Neural cell (in vitro differentiated cells): ENCODE results near the gene CLNK.

ENCODE experiments used
- EP300 ChIP-seq: fragments of 450-650 bp; conservative IDR thresholded peaks from 2 replicates; pipeline ENCODE4 v1.6.1; 2014; ENCODE audit warnings: antibody characterized with exemption, mild to moderate bottlenecking, moderate library complexity; ENCODE audit not compliant: poor library complexity, severe bottlenecking
- EZH2 ChIP-seq: fragments of 200-600, 300-800 bp; shearing (Covaris generic), sonication (generic); IDR thresholded peaks from 2 replicates; pipeline ENCODE4 v1.6.1; 2014; ENCODE audit warnings: antibody characterized with exemption, low read length, borderline replicate concordance, mild to moderate bottlenecking; ENCODE audit not compliant: insufficient read depth, poor library complexity, severe bottlenecking
- POLR2AphosphoS5 ChIP-seq: IDR thresholded peaks from 2 replicates; pipeline ENCODE4 v1.6.1; 2012
- RAD21 ChIP-seq: fragments of 450-650 bp; conservative IDR thresholded peaks from 2 replicates; pipeline ENCODE4 v1.6.1; 2014; ENCODE audit warnings: antibody characterized with exemption, mild to moderate bottlenecking, moderate library complexity
- REST ChIP-seq: IDR thresholded peaks from 2 replicates; pipeline ENCODE4 v1.6.1; 2012; ENCODE audit warnings: borderline replicate concordance
- SMC3 ChIP-seq: fragments of 450-650 bp; conservative IDR thresholded peaks from 2 replicates; pipeline ENCODE4 v1.6.1; 2014; ENCODE audit warnings: antibody characterized with exemption, mild to moderate bottlenecking, moderate library complexity; ENCODE audit not compliant: poor library complexity
- TAF1 ChIP-seq: IDR thresholded peaks from 2 replicates; pipeline ENCODE4 v1.6.1; 2012; ENCODE audit warnings: low read depth
- TF ChIP-seq, protein P1 (sequence below): fragments of 450-650 bp; IDR thresholded peaks from 2 replicates; pipeline ENCODE4 v1.5.1; 2014; ENCODE audit warnings: antibody characterized with exemption, mild to moderate bottlenecking, moderate library complexity; ENCODE audit not compliant: poor library complexity, severe bottlenecking

- TF ChIP-seq, protein P1, sequence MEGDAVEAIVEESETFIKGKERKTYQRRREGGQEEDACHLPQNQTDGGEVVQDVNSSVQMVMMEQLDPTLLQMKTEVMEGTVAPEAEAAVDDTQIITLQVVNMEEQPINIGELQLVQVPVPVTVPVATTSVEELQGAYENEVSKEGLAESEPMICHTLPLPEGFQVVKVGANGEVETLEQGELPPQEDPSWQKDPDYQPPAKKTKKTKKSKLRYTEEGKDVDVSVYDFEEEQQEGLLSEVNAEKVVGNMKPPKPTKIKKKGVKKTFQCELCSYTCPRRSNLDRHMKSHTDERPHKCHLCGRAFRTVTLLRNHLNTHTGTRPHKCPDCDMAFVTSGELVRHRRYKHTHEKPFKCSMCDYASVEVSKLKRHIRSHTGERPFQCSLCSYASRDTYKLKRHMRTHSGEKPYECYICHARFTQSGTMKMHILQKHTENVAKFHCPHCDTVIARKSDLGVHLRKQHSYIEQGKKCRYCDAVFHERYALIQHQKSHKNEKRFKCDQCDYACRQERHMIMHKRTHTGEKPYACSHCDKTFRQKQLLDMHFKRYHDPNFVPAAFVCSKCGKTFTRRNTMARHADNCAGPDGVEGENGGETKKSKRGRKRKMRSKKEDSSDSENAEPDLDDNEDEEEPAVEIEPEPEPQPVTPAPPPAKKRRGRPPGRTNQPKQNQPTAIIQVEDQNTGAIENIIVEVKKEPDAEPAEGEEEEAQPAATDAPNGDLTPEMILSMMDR = no peak
- no peak for TF ChIP-seq EZH2
- TF ChIP-seq SMC3 = no peak
- TF ChIP-seq POLR2AphosphoS5 = no peak
- TF ChIP-seq REST = no peak
- TF ChIP-seq EP300 = no peak
- no peak for TF ChIP-seq TAF1
- no peak for TF ChIP-seq RAD21
These were observed 10.7 kb downstream of the CLNK start for GRCh38 chr4:10673817-10674369.
